ENCODE measurements around the gene KRT32.

The KRT32 gene

DNA sequence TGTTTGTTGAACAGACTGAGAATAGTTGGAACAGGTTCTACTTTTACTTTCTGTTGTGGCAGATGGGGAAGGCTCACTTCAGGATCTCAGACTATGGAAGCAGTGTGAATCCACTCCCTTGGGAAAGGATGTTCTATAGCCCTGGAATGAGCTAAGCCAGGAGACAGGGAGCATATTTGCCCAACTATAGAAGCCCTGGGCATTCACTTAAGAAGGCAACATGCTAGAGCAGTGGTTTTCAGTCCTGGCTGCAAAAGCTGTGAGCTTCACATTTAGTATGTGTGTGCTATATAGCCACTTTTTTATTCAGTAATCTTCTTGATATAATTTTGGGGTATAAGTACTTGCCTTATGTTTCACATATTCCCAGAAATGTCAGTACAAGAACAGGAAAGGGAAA is 1.2 kb upstream of the KRT32 start:
- no peaks in the 10 kb centered on the region for H3K36me3 ChIP-seq
- H3K4me1 ChIP-seq = no peaks in the 10 kb centered on the region
- H3K9me3 ChIP-seq = peaks cover 28% of the 10 kb centered on the region
- no peaks in the 10 kb centered on the region for H4K20me1 ChIP-seq
- no peak overlapping the region for H3K27ac ChIP-seq
- no peak for TF ChIP-seq Cebpa-rat (IDR thresholded peaks at IDR 0.05)
- no peak overlapping the region for H3K9ac ChIP-seq
- no peak overlapping the region for H3K4me3 ChIP-seq
- no peak overlapping the region for H3K4me2 ChIP-seq
- no peaks in the 10 kb centered on the region for H3K27me3 ChIP-seq

DNA sequence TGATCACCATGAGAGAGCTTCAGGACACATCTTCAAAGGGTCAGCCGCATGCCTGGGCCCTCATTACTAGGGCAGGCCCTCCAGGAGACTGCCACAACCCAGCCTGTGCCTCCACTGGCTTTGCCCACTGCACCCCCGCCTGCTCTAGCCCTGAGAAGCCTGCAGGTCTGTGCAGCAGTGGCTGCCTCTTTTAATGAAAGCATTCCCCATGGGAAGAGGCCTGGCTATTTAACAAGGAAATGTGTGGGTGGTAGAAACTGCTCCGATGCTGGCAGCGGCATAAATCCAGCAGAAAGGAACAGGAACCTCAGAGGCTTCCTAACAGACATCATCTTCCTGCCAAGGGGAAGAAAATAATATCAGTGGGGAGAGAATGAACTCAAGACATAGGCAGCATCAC is 375 bp upstream of the KRT32 start:
- Histone ChIP-seq H4K20me1 (no peaks in the 10 kb centered on the region), H3K36me3 (no peaks in the 10 kb centered on the region), H3K4me1 (no peaks in the 10 kb centered on the region), H3K27ac (no peak overlapping the region), H3K4me2 (no peak overlapping the region), H3K4me3 (no peak overlapping the region), H3K27me3 (no peaks in the 10 kb centered on the region), H3K9me3 (peaks cover 27% of the 10 kb centered on the region), H3K9ac (no peak overlapping the region)
- no peak for TF ChIP-seq Cebpa-rat (IDR thresholded peaks at IDR 0.05)

DNA sequence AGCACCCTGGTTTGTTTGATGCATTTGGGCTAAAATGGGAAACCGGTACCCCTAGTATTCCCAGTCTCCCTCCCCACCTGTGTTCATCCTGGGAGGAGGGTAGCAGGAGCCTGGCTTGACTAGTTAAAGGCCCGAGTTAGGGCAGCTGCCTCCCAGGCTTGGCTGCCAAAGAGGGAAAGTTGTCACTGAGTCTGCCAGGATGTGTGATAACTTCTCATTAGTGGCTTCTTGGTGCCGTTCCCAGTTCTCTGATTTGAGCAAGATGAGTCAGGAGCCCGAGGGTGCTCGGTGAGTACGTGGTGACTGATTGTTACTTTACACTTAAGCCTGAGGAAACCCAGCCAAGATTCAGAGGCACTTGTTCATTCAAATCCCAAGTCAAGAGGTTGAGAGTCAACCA is 2.5 kb downstream of the KRT32 start:
- Histone ChIP-seq H3K36me3 (no peaks in the 10 kb centered on the region), H4K20me1 (no peaks in the 10 kb centered on the region), H3K27me3 (no peaks in the 10 kb centered on the region), H3K4me2 (no peak overlapping the region), H3K9ac (no peak overlapping the region), H3K4me3 (no peak overlapping the region), H3K9me3 (0 out of 2 replicates have a peak, but pooled peaks cover 10% of the 10 kb centered on the region), H3K27ac (no peak overlapping the region), H3K4me1 (no peaks in the 10 kb centered on the region)
- no peak for TF ChIP-seq Cebpa-rat (IDR thresholded peaks at IDR 0.05)

- Histone ChIP-seq H3K36me3 (no peaks in the 10 kb centered on the region), H3K4me3 (no peak overlapping the region), H3K27me3 (no peaks in the 10 kb centered on the region), H3K4me1 (no peaks in the 10 kb centered on the region), H3K9ac (no peak overlapping the region), H3K4me2 (no peak overlapping the region), H3K27ac (no peak overlapping the region), H4K20me1 (no peaks in the 10 kb centered on the region), H3K9me3 (0 out of 2 replicates have a peak, but pooled peaks cover 10% of the 10 kb centered on the region)
- no peak for TF ChIP-seq Cebpa-rat (IDR thresholded peaks at IDR 0.05)
Observed at GRCh38 chr17:41464173-41464572, 3.0 kb downstream of the KRT32 start.

DNA sequence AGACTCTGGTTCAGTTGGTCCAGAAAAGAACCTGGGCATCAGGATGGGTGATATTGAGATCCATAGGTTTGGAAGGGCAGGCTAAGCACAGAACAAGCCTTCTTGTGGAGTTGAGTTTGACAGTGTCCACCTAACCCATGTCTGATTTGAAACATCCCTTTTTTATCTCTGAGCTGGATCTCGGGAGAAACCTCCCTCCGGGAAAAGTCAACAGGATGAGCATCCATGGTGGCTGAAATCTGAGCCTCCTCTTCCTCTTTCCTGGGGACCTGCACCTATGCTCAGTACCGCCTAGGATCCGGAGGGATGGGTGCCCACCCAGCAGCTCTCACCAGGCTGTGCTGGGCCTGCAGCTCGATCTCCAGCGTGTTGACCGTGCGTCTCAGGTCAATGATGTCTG is 3.4 kb downstream of the KRT32 start:
- Histone ChIP-seq H4K20me1 (no peaks in the 10 kb centered on the region), H3K27ac (no peak overlapping the region), H3K9ac (no peak overlapping the region), H3K4me3 (no peak overlapping the region), H3K4me1 (no peaks in the 10 kb centered on the region), H3K4me2 (no peak overlapping the region), H3K9me3 (0 out of 2 replicates have a peak, but pooled peaks cover 8% of the 10 kb centered on the region), H3K36me3 (no peaks in the 10 kb centered on the region), H3K27me3 (no peaks in the 10 kb centered on the region)
- no peak for TF ChIP-seq Cebpa-rat (IDR thresholded peaks at IDR 0.05)

DNA sequence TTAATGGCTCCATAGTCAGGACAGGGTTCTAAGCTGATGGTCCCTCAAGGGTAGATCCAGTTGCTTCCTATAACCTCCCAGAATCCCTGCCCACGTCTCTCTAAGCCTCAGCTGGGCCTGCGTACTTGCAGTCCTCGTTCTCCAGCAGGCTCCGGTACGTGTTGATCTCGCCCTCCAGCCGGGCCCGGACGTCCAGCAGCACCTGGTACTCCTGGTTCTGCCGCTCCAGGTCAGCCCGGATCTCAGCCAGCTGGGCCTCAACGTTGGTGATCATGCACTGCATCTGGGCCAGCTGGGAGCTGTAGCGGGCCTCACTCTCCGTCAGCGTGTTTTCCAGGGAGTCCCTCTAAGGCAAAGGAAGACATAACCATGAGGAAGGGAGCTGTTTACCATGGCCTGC is 4.5 kb downstream of the KRT32 start:
- Histone ChIP-seq H3K27me3 (no peaks in the 10 kb centered on the region), H3K36me3 (no peaks in the 10 kb centered on the region), H3K27ac (no peak overlapping the region), H3K4me3 (no peak overlapping the region), H3K9me3 (no peaks in the 10 kb centered on the region), H3K9ac (no peak overlapping the region), H3K4me2 (no peak overlapping the region), H4K20me1 (no peaks in the 10 kb centered on the region), H3K4me1 (no peaks in the 10 kb centered on the region)
- no peak for TF ChIP-seq Cebpa-rat (IDR thresholded peaks at IDR 0.05)

DNA sequence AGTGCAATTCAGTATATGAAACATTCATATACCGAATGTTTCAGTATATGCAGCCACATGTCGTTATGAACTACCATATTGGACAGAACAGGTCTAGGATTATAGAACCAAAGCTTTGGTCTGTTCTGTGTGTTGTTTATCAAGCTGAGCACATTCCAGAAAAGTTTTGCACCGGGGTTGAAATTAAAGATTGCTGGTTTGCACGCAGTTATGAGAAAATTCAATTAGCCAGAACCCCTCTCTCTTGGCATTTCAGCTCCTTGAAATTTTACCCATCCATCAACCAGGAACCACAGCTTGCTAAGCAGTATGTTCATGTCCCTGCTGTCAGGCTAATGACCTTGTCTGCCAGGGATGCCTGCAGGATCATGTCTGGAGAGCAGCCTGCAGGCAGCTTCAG is 9.5 kb downstream of the KRT32 start:
- TF ChIP-seq Cebpa-rat (IDR thresholded peaks at IDR 0.05) = no peak
- H3K27me3 ChIP-seq = no peaks in the 10 kb centered on the region
- no peak overlapping the region for H3K9ac ChIP-seq
- H4K20me1 ChIP-seq = no peaks in the 10 kb centered on the region
- H3K4me1 ChIP-seq = no peaks in the 10 kb centered on the region
- no peak overlapping the region for H3K27ac ChIP-seq
- no peaks in the 10 kb centered on the region for H3K9me3 ChIP-seq
- no peak overlapping the region for H3K4me3 ChIP-seq
- no peaks in the 10 kb centered on the region for H3K36me3 ChIP-seq
- H3K4me2 ChIP-seq = no peak overlapping the region

- H3K36me3 ChIP-seq = no peaks in the 10 kb centered on the region
Observed at GRCh38 chr17:41456204-41456603, 11.0 kb downstream of the KRT32 start.

DNA sequence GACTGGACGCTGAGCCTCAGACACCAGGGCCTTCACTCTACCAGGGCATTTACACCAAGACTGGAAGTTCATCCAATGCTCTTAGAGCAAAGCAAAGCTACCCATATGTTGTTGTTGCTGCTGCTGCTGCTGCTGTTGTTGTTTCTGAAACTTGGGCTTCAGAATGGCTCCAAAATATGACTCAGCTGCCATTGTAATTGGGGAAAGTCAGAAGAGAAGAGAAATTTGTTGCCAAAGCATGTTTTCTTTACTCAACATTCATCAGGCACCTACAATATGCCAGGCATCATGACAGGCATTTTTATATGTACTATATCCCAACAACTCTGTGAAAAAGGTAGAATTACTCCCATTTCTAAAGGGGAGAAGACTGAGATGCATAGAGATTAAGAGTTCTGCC is 11.9 kb downstream of the KRT32 start:
- Histone ChIP-seq H3K4me2 (no peak overlapping the region), H3K4me1 (no peaks in the 10 kb centered on the region), H3K36me3 (no peaks in the 10 kb centered on the region), H3K9ac (no peak overlapping the region), H3K4me3 (no peak overlapping the region), H4K20me1 (no peaks in the 10 kb centered on the region), H3K27ac (no peak overlapping the region), H3K9me3 (0 out of 2 replicates have a peak, but pooled peaks cover 11% of the 10 kb centered on the region), H3K27me3 (no peaks in the 10 kb centered on the region)
- no peak for TF ChIP-seq Cebpa-rat (IDR thresholded peaks at IDR 0.05)

More at GRCh38 chr17:41456204-41456603, 11.0 kb downstream of the KRT32 start:
- H3K4me3 ChIP-seq = no peak overlapping the region
- no peak for TF ChIP-seq Cebpa-rat (IDR thresholded peaks at IDR 0.05)
- no peak overlapping the region for H3K4me2 ChIP-seq
- no peak overlapping the region for H3K9ac ChIP-seq
- 0 out of 2 replicates have a peak, but pooled peaks cover 4% of the 10 kb centered on the region for H3K9me3 ChIP-seq
- H3K27me3 ChIP-seq = no peaks in the 10 kb centered on the region
- H3K27ac ChIP-seq = no peak overlapping the region
- no peaks in the 10 kb centered on the region for H3K4me1 ChIP-seq
- H4K20me1 ChIP-seq = no peaks in the 10 kb centered on the region

- Histone ChIP-seq H3K9ac (no peak overlapping the region), H3K36me3 (no peaks in the 10 kb centered on the region), H3K4me3 (no peak overlapping the region), H3K27ac (no peak overlapping the region), H3K4me1 (no peaks in the 10 kb centered on the region), H3K27me3 (no peaks in the 10 kb centered on the region), H3K9me3 (0 out of 2 replicates have a peak, but pooled peaks cover 11% of the 10 kb centered on the region), H4K20me1 (no peaks in the 10 kb centered on the region), H3K4me2 (no peak overlapping the region)
- TF ChIP-seq Cebpa-rat (IDR thresholded peaks at IDR 0.05) = no peak
Observed at GRCh38 chr17:41453066-41453465, 14.1 kb downstream of the KRT32 start.

DNA sequence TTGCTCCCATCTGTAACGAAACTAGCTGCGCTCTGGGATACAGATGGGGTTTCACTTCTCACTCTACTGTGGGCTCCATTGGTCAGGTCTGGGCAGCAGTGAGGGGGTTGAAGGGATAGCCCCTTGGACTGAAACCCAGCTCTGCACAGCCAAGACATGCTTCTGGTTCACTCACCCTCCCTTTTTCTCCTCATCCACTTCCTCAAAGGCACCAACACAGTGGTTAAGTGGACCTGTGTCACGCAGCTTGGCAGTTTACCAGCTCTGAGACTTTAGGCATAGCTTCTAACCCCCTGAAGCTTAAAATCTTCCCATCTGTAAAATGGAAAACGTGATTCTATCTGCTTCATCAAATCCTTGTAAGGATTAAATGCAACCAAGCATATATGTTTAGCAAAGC is 14.9 kb downstream of the KRT32 start:
- no peaks in the 10 kb centered on the region for H3K27me3 ChIP-seq
- H3K9me3 ChIP-seq = 0 out of 2 replicates have a peak, but pooled peaks cover 11% of the 10 kb centered on the region
- H3K36me3 ChIP-seq = no peaks in the 10 kb centered on the region
- no peaks in the 10 kb centered on the region for H3K4me1 ChIP-seq
- no peak overlapping the region for H3K27ac ChIP-seq
- H3K9ac ChIP-seq = no peak overlapping the region
- no peaks in the 10 kb centered on the region for H4K20me1 ChIP-seq
- no peak overlapping the region for H3K4me3 ChIP-seq
- H3K4me2 ChIP-seq = no peak overlapping the region
- TF ChIP-seq Cebpa-rat (IDR thresholded peaks at IDR 0.05) = no peak
